Right hindlimb (tissue), 1 donor: ENCODE results near the gene HADHA.
A peak's percentile ranks its signal among the peaks of the same experiment; 100 is the strongest.

Experiments
- DNase-seq: peaks from one replicate; pipeline ENCODE4 v3.0.0-alpha.2; 2018

The HADHA gene

DNA sequence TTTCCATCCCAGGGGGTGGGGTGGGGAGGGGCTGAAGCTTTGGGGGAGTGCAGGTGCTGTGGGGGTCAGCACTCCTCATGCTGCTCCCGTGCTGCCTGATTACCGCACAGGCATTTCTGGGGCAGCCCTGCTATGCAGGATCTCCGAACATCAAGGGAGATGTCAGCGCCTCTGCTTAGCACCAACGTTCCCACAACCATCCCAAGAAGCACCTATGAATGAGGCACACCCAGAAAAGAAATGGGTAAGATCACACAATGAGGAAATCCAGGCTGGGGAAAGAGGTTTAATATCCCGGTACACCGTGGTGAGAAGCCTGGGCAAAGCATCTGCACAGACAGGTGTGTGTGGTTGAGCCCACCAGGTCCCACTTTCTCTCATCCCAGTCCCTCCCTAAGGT is 54.1 kb downstream of the HADHA start:
- DNase-seq: no peak

DNA sequence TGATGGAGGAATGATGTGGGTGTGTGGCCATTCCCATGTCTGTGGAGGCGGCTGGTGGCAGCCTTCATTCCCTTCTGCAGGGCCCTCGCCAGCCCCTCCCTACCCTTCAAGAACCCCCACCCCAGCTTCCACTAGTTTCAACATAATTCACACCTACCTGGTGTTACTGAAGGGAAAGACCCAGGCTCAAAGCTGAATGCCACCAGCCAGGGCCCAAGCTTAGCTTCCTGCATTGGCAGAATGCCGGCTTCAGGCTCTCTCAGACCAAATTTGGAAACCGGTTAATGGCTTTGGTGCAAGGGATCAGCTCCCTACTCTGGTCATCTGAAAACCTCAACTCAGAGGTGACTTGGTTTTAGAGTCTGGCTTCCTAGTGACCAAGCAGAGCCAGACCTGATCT is 54.7 kb downstream of the HADHA start:
- no peak for DNase-seq

DNA sequence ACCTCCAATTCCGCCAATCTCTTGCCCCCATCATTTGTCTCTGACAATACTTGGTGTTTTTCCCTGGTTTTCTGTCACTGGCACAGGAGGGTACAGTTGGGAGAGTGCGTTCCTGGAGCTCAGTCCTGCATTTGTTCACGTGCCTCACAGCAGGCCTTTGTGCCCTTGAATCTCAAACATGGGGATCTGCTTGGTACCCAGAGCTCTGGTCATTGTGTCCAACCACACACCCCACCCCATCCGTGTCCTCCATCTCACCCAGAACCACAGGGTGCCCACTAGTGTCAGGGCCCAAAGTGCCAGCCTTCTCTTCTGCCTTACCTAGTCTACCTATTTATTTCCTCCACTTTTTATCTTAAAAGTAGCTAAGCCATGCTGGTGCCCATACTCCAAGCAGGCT is 55.3 kb downstream of the HADHA start:
- no peak for DNase-seq

DNA sequence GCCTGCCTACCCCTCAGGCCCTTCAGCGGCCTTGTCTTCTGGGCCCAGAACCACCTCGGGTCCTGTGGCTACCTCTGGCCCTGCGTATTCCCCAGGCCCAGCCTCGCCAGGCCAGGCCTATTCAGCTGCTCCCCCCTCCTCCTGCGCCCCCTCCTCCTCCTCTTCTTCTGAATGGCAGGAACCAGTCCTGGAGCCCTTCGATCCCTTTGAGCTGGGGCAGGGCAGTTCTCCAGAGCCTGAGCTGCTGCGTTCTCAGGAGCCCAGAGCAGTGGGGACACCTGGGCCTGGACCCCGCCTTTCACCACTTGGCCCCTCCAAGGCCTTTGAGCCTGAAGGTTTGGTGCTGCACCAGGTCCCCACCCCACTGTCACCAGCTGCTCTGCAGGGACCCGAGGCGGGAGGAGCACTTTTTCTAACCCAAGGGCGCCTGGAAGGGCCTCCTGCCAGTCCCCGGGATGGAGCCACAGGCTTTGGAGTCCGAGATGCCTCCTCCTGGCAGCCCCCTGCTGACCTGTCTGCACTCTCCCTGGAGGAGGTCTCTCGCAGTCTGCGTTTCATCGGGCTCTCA is 56.8 kb downstream of the HADHA start:
- DNase-seq: no peak

DNA sequence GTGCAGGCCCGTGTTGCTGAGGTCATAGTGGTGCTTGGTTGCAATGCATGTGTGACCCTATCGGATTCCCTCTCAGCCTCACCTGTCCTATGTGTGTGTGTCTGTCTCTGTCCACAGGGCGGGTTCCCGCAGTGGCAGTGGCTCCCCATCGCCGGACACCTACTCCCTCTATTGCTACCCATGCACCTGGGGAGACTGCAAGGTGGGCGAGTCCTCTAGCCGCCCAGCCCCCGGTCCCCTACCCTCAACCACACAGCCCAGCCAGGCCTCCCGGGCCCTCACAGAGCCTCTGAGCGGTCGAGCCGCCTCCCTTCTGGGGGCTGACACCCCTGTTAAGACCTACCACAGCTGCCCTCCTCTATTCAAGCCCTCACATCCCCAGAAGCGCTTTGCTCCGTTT is 57.3 kb downstream of the HADHA start:
- no peak for DNase-seq

DNA sequence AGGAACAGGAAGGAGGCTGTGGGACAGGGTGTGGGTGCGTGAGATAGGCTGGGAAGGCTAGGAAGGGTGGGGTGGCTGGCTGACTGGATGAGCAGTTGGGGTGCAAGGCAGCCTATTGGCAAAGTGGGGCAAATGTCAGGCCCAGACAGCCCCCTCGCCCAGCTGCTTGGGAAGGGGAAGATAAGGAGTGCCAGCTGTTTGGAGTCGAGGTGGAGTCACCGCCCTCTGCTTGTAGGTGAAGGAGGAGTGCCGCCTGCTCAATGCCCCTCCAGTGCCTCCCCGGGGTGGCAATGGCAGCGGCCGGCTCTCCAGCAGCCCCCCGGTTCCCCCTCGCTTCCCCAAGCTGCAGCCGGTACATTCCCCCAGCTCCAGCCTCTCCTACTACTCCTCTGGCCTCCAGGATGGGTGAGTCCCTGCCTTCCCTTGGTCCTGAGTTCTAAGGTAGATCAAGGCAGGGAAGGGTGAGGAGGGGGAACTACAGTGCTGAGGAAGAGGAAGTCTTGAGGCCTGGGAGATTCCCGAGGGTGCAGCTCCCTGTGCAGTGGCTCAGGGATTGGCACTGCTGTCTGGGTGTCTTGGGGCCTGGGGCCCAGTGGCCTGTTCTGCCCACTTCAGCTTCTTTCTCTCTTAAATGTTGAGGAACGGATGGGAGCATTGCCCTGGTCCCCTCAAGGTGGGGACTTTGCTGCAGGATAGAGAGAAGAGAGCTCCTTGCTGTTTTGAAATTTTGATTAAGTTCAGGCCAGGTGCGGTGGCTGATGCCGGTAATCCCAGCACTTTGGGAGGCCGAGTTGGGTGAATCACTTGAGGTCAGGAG is 58.3 kb downstream of the HADHA start:
- no peak for DNase-seq

DNA sequence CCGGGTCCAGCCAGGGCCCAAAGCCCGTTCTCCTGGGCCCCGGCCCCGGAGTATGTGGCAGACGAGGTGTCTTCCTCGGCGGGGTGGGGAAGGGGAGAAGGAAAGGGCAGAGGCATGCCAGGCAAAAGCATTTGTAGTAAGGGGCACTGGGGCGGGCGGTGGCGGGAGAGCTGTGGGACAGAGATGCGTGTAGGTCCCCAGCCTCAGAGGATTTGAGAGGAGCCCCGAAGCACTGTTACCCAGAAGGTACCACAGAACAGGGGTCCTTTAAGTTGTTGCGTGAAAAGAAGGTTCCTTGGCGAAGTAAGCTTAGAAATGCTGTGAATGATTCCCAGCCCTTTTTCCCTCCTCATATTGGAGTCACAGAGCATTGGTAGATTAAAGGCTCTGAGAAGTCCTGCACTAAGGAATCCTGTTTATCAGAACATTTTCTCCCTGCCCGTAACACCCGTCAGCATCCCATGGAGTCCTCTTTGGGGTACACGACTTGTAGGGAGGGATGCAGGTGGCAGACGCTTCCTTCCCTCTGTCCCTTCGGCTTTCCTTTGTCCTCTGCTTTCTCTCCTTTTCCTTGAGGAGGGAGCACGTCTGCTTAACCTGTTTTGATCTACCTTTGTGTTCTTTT is 59.0 kb downstream of the HADHA start:
- no peak for DNase-seq

DNA sequence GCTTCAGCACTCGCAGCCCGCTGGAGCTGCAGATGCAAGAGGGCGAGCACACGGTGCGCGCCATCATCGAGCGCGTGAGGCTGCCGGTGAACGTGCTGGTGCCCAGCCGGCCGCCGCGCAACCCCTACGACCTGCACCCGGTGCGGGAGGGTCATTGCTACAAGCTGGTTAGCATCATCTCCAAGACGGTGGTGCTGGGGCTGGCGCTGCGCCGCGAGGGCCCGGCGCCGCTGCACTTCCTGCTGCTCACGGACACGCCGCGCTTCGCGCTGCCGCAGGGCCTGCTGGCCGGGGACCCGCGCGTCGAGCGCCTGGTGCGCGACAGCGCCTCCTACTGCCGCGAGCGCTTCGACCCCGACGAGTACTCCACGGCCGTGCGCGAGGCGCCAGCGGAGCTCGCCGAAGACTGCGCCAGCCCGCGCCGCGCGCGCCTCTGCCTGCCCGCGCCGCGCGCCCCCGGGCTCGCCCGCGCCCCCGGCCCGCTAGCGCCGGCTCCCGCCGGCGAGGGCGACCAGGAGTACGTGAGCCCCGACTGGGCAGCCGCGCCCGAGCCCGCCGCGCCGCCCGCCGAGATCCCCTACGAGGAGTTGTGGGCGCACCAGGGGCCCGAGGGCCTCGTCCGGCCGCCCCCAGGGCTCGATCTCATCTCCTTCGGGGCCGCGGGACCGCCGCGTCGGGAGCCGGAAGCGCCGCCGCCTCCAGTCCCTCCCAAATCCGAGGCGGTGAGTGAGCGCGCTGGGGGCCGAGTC is 59.7 kb downstream of the HADHA start:
- DNase-seq: peak; percentile 92

DNA sequence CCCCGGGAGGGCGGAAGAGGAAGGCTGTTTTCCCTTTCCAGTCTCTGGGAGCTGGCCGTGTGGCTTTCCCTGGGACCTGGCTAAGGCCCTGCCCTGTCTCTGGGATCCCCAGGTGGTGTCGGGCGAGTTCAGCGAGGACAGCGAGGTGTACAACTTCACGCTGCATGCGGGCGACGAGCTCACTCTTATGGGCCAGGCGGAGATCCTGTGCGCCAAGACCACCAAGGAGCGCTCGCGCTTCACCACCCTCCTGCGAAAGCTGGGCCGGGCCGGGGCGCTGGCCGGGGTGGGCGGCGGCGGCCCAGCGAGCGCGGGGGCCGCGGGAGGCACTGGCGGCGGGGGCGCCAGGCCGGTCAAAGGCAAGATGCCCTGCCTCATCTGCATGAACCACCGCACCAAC is 60.3 kb downstream of the HADHA start:
- no peak for DNase-seq

DNA sequence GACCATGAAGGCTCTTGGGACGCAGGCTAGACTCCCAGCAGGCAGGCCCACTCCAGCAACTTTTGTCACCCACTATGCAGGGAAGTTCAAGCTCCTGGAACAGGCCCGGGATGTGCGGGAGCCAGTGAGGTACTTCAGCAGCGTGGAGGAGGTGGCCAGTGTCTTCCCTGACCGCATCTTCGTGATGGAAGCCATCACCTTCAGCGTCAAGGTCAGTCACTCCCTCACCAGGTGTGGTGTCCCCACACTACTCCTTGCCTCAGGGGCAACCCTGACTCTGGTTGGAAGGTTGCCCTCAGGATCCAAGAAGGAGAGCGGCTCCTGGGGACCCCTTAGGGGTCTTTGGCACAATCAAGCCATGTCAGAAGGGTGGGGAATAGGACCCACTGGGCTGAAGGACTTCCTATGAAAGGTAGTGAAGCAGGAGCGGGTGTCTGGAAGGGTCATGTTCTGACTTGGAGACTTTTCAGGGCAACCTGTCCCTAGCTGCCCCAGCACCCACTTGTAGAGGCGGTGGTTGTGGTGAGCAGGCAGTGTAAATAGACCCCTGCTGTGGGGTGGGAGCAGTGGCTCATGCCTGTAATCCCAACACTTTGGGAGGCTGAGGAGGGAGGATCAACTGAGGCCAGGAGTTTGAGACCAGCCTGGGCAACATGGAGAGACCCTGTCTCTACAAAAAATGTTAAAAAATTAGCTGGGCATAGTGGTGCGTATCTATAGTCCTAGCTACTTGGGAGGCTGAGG is 61.4 kb downstream of the HADHA start:
- DNase-seq: no peak

DNA sequence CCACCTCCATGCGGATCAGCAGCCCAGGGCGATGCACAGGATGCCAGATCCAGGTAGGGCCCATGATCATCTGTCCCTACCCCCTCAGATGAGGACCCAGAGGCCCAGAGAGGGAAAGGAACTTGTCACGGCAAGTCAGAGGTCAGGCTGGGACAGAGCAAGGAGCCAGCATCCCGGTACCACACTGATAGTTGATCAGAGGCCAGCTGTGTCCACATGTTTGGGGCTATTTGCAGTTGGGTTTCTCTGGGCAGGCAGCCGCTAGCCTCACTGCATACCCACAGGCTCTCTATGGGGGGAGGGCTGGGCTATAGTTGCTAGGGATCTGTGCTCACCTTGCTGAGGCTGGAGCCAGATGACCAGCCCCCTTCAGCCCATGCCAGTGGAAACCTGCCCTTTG is 62.0 kb downstream of the HADHA start:
- no peak for DNase-seq

DNA sequence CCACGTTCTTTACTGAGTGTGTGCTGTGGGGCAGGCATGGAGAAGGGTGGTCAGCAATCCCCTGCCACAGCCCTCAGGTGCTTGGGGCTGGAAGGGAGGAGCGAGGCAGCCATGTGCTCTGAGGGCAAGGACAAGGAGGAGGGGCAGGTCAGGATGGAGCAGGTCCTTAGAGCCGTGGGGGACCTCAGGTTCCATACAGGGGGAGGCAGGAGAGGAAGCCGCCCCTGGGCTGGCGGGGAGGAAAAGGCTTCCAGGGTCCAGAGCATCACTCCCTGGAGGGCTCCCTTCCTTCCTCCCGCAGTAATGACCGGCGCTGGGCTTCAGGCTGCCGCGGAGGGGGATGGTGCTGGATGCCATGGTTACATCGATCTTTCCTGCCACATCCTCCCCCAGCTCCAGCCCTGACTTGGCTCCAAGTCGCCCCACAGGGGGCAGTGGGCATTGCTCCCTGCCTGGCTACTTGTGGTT is 65.0 kb downstream of the HADHA start:
- no peak for DNase-seq

DNA sequence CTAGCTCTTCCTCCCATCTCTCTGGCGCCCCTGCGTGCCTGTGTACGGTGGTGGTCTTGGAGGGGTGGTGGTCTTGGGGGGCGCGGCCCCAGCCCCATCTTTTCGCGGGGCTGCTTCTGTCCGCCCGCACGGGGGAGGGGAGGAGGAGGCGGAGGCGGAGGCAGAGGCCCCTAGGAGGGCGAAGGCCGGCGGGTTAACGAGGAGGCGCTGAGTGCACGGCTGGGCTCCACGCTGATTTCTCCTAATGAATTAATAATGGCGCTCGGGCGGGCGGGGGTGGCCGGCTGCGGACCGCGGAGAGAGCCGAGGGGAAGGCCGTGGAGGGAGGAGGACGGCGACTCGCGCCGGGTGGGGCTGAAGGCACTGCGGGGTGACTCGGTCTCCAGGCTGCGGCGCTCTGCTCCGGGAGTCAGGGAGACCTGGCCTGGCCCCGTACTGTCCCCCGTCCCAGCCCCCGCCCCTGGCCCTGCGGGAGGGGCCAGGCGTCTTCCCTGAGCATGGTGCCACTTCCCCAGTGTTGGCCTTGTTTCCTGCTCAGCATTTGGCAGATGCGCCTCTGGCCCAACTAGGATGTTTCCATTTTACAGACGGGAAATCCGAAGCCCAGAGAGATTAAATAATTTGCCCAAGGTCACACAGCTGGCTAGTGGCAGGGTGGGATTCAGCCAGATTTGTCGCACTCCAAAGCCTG is 65.5 kb downstream of the HADHA start:
- peak; percentile 49 for DNase-seq

DNA sequence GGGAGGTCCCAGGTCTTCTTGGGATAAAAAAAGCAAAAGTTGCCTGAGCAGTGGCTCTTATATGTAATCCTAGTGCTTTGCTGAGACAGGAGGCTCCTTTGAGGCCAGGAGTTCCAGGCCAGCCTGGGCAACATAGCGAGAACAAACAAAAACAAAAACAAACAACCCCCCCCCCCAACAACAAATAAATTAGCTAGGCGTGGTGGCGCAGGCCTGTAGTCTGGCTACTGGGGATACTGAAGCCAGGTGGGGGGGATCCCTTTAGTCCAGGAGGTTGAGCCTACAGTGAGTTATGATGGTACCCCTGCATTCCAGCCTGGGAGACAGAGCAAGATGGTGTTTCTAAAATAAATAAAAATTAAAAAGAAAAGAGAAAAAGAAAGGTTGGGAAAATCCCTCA is 66.2 kb downstream of the HADHA start:
- DNase-seq: no peak

DNA sequence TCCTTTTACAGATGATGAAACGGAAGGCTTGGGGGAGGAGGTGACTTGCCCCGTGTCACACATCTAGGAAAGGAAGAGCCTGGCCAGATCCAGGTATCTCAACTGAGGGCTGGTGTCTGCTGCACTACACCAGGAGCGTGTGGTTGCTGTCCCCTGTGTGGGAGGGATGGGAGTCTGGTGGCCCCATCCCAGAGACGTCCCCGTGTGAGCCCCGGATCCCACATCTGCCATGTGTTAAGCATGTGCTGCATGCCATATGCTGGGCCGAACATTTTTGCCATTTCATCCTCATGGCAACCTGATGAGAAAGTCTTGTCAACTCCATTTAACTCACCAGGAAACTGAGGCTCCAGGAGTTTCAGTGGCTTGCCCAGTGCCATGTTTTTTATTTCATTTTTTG is 67.3 kb downstream of the HADHA start:
- no peak for DNase-seq

DNA sequence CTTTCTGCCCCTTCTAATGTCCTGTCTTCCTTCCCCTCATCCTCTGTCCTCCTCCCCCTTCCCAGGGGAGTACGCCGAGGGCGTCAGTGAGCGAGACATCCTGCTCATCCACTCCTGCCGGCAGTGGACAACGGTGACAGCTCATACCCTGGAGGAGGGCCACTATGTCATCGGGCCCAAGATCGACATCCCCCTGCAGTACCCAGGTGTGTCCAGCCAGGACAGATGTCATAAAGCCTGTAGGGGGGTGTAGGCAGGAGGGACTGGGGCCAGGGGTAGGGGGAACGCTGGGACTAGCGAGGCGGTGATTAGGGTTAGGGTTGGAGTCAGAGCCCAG is 68.2 kb downstream of the HADHA start:
- DNase-seq: no peak

DNA sequence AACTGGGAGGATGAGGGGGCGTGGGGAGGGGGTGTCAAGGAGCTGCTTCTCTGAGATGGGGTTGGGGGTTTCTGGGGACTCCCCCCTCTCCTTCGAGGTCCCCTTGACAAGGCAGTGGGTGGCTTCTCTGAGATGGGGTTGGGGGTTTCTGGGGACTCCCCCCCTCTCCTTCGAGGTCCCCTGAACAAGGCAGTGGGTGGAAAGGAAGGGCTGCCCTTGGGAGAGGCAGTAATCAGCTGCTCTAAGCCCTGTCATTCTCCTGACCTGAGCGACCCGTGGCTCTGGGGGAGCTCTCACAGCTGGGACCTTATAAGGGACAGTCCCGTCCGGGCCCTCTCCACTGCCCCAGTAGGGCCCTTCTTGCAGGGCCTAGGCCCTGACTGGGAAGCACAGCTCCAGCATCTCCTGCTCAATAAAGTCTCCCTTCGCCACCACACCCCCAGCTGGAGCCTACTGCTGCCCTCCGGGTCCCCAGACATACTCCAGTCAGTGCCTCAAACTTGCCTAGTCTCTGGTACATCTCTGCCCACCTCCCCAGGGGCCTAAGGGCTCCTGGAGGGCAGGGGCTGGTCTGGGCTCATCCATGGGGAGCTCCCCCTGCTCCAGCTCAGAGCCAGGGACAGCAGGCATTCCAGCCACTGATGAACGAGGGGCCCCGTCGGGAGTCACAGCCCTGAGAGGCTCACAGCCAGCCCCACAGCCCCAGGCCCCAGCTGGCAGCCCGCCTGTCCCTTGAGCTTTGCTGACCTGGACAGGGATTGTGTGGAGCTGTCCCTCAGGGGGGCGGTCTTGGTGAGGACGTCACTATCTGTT is 68.8 kb downstream of the HADHA start:
- DNase-seq: no peak

DNA sequence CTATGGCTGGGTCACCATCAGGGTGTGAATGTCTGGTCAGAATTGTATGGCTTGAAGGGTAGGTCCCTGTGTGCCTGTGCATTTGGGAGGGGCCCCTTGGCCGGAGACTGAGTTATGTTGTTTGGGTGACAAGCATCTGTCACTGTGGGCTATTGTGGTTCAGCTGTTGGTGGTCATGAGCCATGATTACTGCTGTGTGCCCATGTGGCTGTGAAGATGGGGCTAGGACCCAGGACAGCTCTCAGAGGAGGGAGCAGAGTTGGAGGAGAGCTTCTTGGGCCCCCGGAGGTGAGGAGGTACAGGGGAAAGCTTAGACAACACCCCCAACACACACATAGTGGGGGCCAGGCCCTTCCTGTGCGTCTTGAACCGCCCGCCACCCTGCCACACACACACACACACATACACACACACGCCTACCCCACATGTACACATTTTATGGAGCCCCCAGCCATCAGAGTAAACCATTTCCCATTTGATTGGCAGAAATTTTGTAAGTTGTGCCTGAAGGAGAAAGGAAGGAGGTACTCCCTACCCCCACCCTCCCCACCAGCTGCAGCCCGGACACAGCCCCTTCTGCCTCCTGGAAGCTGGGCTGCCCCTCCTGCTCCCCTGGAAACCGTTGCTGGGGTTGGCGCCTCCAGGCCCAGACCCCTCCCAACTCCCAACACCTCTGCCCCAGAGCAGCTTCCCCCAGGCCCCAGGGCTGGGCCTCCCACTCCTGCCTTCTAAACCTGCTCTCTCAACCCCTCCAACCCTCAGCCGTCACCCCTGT is 69.6 kb downstream of the HADHA start:
- no peak for DNase-seq

DNA sequence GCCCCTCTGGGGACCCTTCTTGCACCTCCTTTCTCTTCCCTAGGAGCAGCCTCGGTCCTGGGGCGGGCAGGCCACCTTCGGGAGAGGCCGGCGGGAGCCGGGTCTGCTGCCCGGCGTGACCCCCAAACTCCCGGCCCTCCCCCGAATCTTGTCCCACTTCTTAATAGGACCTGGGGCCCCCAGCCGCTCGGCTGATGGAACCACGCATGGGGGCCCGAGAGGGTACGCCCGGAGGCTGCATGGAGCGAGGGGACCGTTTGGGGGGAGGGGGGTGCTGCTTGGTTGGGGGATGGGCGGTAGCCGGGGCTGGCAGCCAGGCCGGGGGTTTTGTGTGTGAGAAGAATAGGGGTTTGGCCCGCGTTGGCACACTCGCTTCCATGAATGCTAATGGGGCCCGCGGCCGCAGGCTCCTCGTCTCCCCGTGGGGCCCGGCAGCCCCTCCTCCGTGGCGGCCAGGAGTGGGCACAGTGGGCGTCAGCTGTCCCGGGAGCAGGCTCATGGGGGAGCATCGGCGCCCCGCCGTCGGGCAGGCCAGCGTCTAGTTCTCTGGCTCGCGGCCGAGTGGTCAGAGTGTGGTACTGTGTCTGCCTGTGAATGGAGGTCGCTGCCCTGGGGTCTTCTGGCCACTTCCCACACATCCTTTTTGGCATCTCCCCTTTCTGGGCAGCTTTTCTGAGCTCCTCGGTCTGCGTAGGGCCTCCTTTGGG is 70.5 kb downstream of the HADHA start:
- DNase-seq: no peak
